K562 (cell line): ENCODE results near the gene EGR1. TPM values are rescaled to one million over a fixed set of nuclear protein-coding genes. Genes with fewer than 3 reads are reported as not detected.
A peak's percentile ranks its signal among the peaks of the same experiment; 100 is the strongest.

ENCODE experiments used
- BCLAF1 ChIP-seq, 2 experiments: fragments of 450-650 bp in 1 of 2; IDR thresholded peaks; 2 replicates each; pipeline ENCODE4 v1.6.1; 2011 to 2017; ENCODE audit warnings: low read depth in 2 of 2, antibody characterized with exemption in 1 of 2, borderline replicate concordance in 1 of 2, low read length in 1 of 2, mild to moderate bottlenecking in 1 of 2, mixed read lengths in 1 of 2; ENCODE audit not compliant: control insufficient read depth in 1 of 2
- DIDO1 ChIP-seq: fragments of 450-650 bp; IDR thresholded peaks from 2 replicates; pipeline ENCODE4 v1.6.1; 2016; ENCODE audit warnings: low read depth, missing biosample characterization, missing genetic modification characterization
- FIP1L1 ChIP-seq: fragments of 200-400 bp; formaldehyde crosslinking; IDR thresholded peaks from 2 replicates; pipeline ENCODE4 v1.6.1; 2018; ENCODE audit warnings: mild to moderate bottlenecking, low read depth, low read length; ENCODE audit not compliant: poor library complexity, severe bottlenecking
- HNRNPL ChIP-seq: fragments of 200-400 bp; formaldehyde crosslinking; IDR thresholded peaks from 2 replicates; pipeline ENCODE4 v1.6.1; 2017; ENCODE audit warnings: low read depth, mild to moderate bottlenecking, low read length
- MCM2 ChIP-seq: fragments of 450-650 bp; IDR thresholded peaks from 2 replicates; pipeline ENCODE4 v1.6.1; 2017; ENCODE audit warnings: low read depth, mild to moderate bottlenecking
- NFXL1 ChIP-seq: fragments of 450-650 bp; formaldehyde crosslinking; IDR thresholded peaks from 2 replicates; pipeline ENCODE4 v1.4.0; 2021; ENCODE audit warnings: mild to moderate bottlenecking
- NRF1 ChIP-seq, 2 experiments: fragments of 450-650 bp; IDR thresholded peaks in 1 of 2; conservative IDR thresholded peaks in 1 of 2; 2 replicates each; pipeline ENCODE4 v1.6.1; 2014; ENCODE audit warnings: mild to moderate bottlenecking in 2 of 2
- POLR3G ChIP-seq: IDR thresholded peaks from 2 replicates; pipeline ENCODE4 v1.6.1; 2011; ENCODE audit not compliant: insufficient read length, insufficient replicate concordance; ENCODE audit errors: extremely low read depth
- RNF219 ChIP-seq: fragments of 250-450 bp; sonication (Bioruptor Pico); IDR thresholded peaks from 2 replicates; pipeline ENCODE4 v1.5.0; 2022; ENCODE audit warnings: mild to moderate bottlenecking
- TEAD2 ChIP-seq: fragments of 450-650 bp; IDR thresholded peaks from 2 replicates; pipeline ENCODE4 v1.6.1; 2016; ENCODE audit warnings: missing genetic modification characterization, control low read depth, missing compliant biosample characterization
- ZNF146 ChIP-seq: IDR thresholded peaks from one replicate; pipeline ENCODE4 v1.6.1; 2018; ENCODE audit warnings: missing compliant biosample characterization; ENCODE audit not compliant: unreplicated experiment
- ZNF217 ChIP-seq: sonication (generic); formaldehyde crosslinking; IDR thresholded peaks from 2 replicates; pipeline ENCODE4 v1.8.0; 2022; ENCODE audit warnings: mild to moderate bottlenecking, missing genetic modification reagents
- ZNF384 ChIP-seq: IDR thresholded peaks from 2 replicates; pipeline ENCODE4 v1.6.1; 2012; ENCODE audit warnings: low read depth, low read length, improper control_type of control experiment
- ZNF431 ChIP-seq: sonication (generic); formaldehyde crosslinking; IDR thresholded peaks from 2 replicates; pipeline ENCODE4 v1.8.0; 2022; ENCODE audit warnings: mild to moderate bottlenecking, missing genetic modification reagents
- ZNF740 ChIP-seq, 3 experiments: fragments of 200-800 bp in 1 of 3; sonication (Bioruptor generic) in 1 of 3; sonication (generic) in 1 of 3; formaldehyde crosslinking in 1 of 3; IDR thresholded peaks; 2 replicates each; pipeline versions ENCODE4 v1.6.1 to v1.8.0; 2016 to 2022; ENCODE audit warnings: mild to moderate bottlenecking in 2 of 3, missing compliant biosample characterization in 2 of 3, missing genetic modification characterization in 2 of 3, missing genetic modification reagents in 1 of 3
- ZNF764 ChIP-seq: fragments of 250-450 bp; sonication (Bioruptor Pico); IDR thresholded peaks from 2 replicates; pipeline ENCODE4 v1.4.0; 2020; ENCODE audit warnings: low read depth, mild to moderate bottlenecking, moderate library complexity
- polyA plus RNA-seq, 8 experiments: library from polyadenylated mRNA; depleted of rRNA in 4 of 8; stranded (reverse) in 5 of 8; unstranded in 3 of 8; fragments of >200 nt; fragmentation: Nextera tagmentation in 2 of 8; fragmentation: Illumina TruSeq in 1 of 8; extraction: Ambion mirVana in 2 of 8; extraction: Trizol in 1 of 8; gene quantifications; 2 replicates each; pipeline versions ENCODE4 v1.2.1 to v1.2.3, GENCODE V29; 2011 to 2014; ENCODE audit warnings: inconsistent platforms in 1 of 8, missing spikeins in 1 of 8
- total RNA-seq, 7 experiments: library from RNA; depleted of rRNA in 6 of 7; stranded (reverse); fragments of >200 nt in 6 of 7; fragmentation: Illumina TruSeq in 2 of 7; extraction: Trizol in 2 of 7; gene quantifications; 2 replicates each; pipeline versions ENCODE4 v1.2.1 to v1.2.3, GENCODE V29; 2011 to 2021; ENCODE audit warnings: low replicate concordance in 1 of 7
- TF ChIP-seq, protein P1 (sequence below): conservative IDR thresholded peaks from 2 replicates; pipeline ENCODE4 v1.6.1; 2011; ENCODE audit warnings: low read depth, mild to moderate bottlenecking, low read length; ENCODE audit not compliant: control insufficient read depth
- TF ChIP-seq, protein P2 (sequence below): sonication (generic); formaldehyde crosslinking; IDR thresholded peaks from 2 replicates; pipeline ENCODE4 v1.9.0; 2022; ENCODE audit warnings: mild to moderate bottlenecking, missing genetic modification reagents

Gene EGR1
- total and polyA plus RNA-seq, 9 of the 15 experiments (the other 6 are each of a cell fraction or from before 2014, with no cell fraction given) = 1.3 to 132 (median 21.5) TPM

DNA sequence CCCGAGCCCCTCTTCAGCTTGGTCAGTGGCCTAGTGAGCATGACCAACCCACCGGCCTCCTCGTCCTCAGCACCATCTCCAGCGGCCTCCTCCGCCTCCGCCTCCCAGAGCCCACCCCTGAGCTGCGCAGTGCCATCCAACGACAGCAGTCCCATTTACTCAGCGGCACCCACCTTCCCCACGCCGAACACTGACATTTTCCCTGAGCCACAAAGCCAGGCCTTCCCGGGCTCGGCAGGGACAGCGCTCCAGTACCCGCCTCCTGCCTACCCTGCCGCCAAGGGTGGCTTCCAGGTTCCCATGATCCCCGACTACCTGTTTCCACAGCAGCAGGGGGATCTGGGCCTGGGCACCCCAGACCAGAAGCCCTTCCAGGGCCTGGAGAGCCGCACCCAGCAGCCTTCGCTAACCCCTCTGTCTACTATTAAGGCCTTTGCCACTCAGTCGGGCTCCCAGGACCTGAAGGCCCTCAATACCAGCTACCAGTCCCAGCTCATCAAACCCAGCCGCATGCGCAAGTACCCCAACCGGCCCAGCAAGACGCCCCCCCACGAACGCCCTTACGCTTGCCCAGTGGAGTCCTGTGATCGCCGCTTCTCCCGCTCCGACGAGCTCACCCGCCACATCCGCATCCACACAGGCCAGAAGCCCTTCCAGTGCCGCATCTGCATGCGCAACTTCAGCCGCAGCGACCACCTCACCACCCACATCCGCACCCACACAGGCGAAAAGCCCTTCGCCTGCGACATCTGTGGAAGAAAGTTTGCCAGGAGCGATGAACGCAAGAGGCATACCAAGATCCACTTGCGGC is 1.8 kb downstream of the EGR1 start (continued):
- peak in 1 of 2 experiments; percentile 82; a peak in 1 of 4 replicates for TF ChIP-seq BCLAF1 (IDR thresholded peaks at IDR 0.05; ENCODE audit: borderline replicate concordance in 1 of 2, control insufficient read depth in 1 of 2, low read depth in 2 of 2, low read length in 1 of 2)
- TF ChIP-seq NRF1 (conservative IDR thresholded peaks at IDR 0.05 in 1 of 2, IDR thresholded peaks at IDR 0.05 in 1 of 2) = no peak
- TF ChIP-seq ZNF431 = 0 out of 2 replicates have a peak, but pooled peaks have one; percentile 9
- no peak for TF ChIP-seq DIDO1 (tag)
- peak; percentile 100 for TF ChIP-seq FIP1L1
- TF ChIP-seq ZNF384 = no peak
- TF ChIP-seq RNF219 (CRISPR knock-in tag) = no peak
- TF ChIP-seq, protein P1, sequence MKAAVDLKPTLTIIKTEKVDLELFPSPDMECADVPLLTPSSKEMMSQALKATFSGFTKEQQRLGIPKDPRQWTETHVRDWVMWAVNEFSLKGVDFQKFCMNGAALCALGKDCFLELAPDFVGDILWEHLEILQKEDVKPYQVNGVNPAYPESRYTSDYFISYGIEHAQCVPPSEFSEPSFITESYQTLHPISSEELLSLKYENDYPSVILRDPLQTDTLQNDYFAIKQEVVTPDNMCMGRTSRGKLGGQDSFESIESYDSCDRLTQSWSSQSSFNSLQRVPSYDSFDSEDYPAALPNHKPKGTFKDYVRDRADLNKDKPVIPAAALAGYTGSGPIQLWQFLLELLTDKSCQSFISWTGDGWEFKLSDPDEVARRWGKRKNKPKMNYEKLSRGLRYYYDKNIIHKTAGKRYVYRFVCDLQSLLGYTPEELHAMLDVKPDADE = peak; percentile 67
- peak; percentile 85; the same call in 1 of the 2 replicates for TF ChIP-seq HNRNPL
- TF ChIP-seq TEAD2 (tag) = no peak
- TF ChIP-seq, protein P2, sequence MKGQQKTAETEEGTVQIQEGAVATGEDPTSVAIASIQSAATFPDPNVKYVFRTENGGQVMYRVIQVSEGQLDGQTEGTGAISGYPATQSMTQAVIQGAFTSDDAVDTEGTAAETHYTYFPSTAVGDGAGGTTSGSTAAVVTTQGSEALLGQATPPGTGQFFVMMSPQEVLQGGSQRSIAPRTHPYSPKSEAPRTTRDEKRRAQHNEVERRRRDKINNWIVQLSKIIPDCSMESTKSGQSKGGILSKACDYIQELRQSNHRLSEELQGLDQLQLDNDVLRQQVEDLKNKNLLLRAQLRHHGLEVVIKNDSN (CRISPR knock-in tag) = no peak
- TF ChIP-seq NFXL1 (CRISPR knock-in tag) = no peak
- TF ChIP-seq MCM2 = no peak
- TF ChIP-seq ZNF764 (CRISPR knock-in tag) = no peak
- TF ChIP-seq POLR3G = no peak
- peak; percentile 49; the same call in 1 of the 2 replicates for TF ChIP-seq ZNF740 (CRISPR knock-in tag; IDR thresholded peaks at IDR 0.05)
- TF ChIP-seq ZNF740 (tag; IDR thresholded peaks at IDR 0.05) = no peak
- peak; percentile 9 for TF ChIP-seq ZNF146
- TF ChIP-seq ZNF217 (CRISPR knock-in tag) = no peak
